Endometrial microvascular endothelial cells (primary cell): ENCODE data around the gene NCAPH2. TPM values are rescaled to one million over a fixed set of nuclear protein-coding genes. Genes with fewer than 3 reads are reported as not detected.

Experiments
- in situ Hi-C: cut with HindIII; loops from 2 replicates; pipeline ENCODE4 v1.10.0; 2017; ENCODE audit warnings: low sequenced_read_pairs, low pct_unique_long_range_greater_than_20kb; ENCODE audit errors: inconsistent ontology term
- total RNA-seq: library from RNA; depleted of rRNA; stranded (reverse); fragments of >200 nt; gene quantifications from one replicate; pipeline ENCODE4 v1.2.3, GENCODE V29; 2015; ENCODE audit errors: inconsistent ontology term

Gene NCAPH2
- total RNA-seq, 1 donor from 2014 or later = 53.9 TPM

DNA sequence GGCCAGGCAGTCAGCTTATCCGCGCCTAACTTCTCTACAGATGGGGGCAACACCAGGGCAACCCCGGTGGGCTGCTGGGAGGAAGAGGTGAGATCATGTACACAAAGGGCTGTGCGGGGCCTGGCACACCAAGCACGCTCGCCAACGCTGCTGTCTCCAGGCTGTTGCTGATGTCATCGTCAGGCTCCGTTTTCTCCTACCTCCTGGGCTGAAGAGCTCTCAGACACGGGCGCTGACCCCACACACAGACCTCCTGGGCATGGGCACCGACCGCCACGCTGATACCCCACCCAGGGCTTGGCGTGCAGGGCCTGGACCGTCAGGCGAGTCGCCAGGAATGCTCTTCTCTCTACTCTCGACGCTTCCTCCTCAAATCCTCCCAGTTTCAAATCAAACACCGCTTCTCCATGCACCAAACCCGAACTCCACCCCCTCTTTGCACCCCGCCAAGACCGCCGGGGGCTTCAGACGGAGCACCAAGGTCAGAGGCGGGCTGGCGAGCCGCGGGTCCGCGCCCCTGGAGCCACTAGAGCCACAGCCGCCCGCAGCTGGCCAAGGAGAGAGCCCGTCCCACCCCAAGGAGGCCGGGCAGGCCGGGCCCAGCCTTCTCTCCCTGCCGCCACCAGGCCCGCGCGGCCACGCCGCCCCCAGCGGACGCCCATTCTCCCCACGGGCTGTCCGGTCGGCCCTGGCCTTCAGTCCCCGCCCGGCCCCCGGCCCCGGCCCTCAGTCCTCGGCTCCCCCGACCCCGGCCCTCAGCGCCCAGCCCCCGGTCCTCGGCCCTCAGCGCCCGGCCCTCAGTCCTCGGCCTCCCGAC is 34.0 kb upstream of the NCAPH2 start:
- in situ Hi-C loops = no loop called here

GRCh38 chr22:50474710-50475651 is 33.0 kb upstream of the NCAPH2 start, which contains the start of gene SBF1:
SBF1 (minus strand) TSS chr22:50475035; CDS start chr22:50474840, 195 bp downstream.
- in situ Hi-C loops = no loop called here

- in situ Hi-C loops = no loop called here
Measured at GRCh38 chr22:50475652-50476002, 32.4 kb upstream of the NCAPH2 start.

GRCh38 chr22:50476868-50477267 is 31.2 kb upstream of the NCAPH2 start:
- in situ Hi-C loops = no loop called here

DNA sequence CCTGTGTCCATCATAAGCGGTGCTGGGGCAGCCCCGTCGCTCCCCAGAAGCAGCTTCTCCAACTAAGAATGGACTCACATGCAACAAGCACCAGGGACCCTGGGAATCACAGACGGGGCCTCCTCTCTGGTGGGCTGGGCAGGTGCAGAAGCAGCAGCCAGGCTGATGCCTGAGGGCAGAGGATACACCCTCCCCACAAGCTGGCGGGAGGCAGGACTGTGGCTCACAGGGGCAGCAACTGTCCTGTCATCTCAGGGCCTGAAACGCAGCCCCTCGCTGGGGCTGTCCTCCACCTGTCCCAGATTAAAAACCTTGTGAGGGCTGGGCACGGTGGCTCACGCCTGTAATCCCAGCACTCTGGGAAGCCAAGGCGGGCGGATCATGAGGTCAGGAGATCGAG is 30.1 kb upstream of the NCAPH2 start:
- in situ Hi-C loops = no loop called here

GRCh38 chr22:50479721-50480120 is 28.3 kb upstream of the NCAPH2 start:
- in situ Hi-C loops = no loop called here

GRCh38 chr22:50481045-50481439 is 27.0 kb upstream of the NCAPH2 start:
- in situ Hi-C loops = no loop called here

GRCh38 chr22:50481440-50482106 is 26.5 kb upstream of the NCAPH2 start, which contains the start of gene ADM2:
ADM2 (plus strand) TSS chr22:50481543; CDS start chr22:50481848, 305 bp downstream.
- in situ Hi-C loops = no loop called here

GRCh38 chr22:50482107-50483074 is 25.6 kb upstream of the NCAPH2 start:
- in situ Hi-C loops = no loop called here

DNA sequence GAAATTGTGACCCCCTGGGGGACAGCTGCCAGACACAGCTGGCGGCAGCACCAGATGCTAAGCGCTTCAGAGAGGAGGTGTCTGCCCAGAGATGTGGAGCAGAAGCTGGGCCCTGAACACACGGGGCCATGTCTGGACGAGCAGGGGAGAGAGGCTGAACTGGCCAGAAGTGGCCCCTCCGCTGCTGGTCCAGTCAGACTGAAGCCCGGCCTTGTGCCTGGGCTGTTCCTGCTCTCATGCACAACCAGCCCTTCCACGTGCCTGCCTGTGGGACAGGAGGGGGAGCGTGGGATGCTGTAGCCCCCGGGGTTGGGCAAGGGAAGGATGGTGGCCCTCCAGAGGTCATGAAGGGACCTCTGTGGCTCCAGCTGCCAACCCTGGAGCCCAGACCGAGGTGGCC is 24.9 kb upstream of the NCAPH2 start:
- in situ Hi-C loops = no loop called here

GRCh38 chr22:50483556-50483955 is 24.5 kb upstream of the NCAPH2 start:
- in situ Hi-C loops = no loop called here

DNA sequence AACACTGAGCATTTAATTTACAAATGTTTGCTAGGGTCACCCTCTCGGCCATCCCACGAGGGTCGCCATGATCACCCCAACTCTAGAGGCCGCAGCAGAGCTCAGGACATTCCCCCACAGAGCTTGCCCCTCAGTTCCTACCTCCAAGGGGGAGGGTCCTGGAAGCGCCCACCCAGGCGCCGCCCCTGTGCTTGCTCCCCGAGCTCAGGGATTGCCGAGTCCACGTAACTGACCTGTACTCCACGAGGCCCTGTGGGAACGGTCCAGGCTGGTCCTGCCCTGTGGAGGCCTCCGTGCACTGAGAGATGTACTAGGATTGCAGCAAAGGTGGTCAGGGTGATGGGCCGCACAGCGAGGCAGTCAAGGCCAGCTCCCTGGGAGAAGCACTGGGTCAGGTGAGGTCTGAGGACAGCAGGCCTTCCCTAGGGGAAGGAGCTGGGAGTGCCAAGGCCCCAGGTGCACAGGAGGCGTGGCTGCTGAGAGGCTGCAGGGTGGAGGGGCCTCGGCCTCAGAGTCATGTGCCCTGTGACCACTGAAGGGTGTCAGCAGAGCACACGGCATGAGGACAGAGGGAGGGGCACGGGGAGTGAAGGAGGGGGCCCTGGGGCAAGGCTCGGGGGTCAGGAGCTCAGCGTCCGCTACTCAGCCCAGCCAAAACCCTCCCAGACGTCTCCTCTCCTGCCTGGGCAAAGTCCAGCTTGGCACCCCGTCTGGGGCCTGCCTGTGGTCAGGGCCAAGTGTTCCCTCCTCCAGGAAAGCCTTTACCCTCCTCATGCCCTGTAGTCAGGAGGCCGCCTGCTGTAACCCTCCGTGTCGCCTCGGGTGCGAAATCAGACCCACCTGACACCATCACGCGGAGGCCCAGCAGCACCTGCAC is 23.8 kb upstream of the NCAPH2 start:
- in situ Hi-C loops = no loop called here

GRCh38 chr22:50485221-50486131 is 22.5 kb upstream of the NCAPH2 start:
- in situ Hi-C loops = no loop called here

GRCh38 chr22:50486561-50487289 is 21.3 kb upstream of the NCAPH2 start, which contains the start of gene MIOX:
MIOX (plus strand) TSS chr22:50486859; CDS start chr22:50486898, 39 bp downstream.
- in situ Hi-C loops = no loop called here

DNA sequence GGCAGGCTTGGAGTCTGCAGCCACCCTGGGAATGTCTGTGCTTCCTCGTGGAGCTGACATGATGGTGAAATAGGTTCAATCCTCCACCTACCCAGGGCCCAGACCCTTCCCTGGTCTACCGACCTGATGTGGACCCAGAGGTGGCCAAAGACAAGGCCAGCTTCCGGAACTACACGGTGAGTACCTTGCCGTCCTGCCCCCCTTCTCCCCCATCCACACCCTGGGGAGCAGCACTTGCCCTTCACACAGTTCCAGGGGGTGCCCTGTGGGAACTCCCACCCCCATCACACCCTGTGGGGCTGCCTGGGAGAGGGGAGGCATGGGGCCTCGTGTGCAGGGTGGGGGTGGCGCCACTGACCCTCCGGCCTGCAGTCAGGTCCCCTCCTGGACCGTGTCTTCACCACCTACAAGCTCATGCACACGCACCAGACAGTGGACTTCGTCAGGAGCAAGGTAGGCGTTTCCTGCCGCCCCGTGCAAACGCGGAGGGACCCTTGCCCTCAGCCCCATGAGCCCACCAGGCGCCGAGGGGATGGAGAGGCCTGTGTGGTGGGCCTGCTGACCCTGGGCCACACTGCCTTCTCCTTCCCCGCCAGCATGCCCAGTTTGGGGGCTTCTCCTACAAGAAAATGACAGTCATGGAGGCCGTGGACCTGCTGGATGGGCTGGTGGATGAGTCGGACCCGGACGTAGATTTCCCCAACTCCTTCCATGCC is 20.6 kb upstream of the NCAPH2 start:
- in situ Hi-C loops = no loop called here
